RPMI7951 (cell line): ENCODE data around the gene BLZF1. TPM values are rescaled to one million over a fixed set of nuclear protein-coding genes. Genes with fewer than 3 reads are reported as not detected.
"Not testable (repeated sequence)": the region's sequence is repeated elsewhere in the genome, so short reads cannot be mapped to it uniquely, and the experiment has no call there.

Experiments
- DNase-seq: peaks from one replicate; pipeline ENCODE4 v3.0.0-alpha.2; 2012; ENCODE audit warnings: low read depth
- total RNA-seq: library from RNA; depleted of rRNA; stranded (reverse); fragments of >200 nt; shearing (Covaris generic); gene quantifications from 2 replicates; pipeline ENCODE4 v1.2.3, GENCODE V29; 2014

BLZF1 gene
- total RNA-seq, 1 experiment from 2014 or later, result 32.3 TPM

GRCh38 chr1:169360415-169360814, 7.6 kb upstream of the BLZF1 start:
- no peak for DNase-seq

GRCh38 chr1:169361281-169361680, 6.7 kb upstream of the BLZF1 start:
- peak; percentile 13 for DNase-seq

GRCh38 chr1:169363046-169363730, 4.8 kb upstream of the BLZF1 start:
- peak; percentile 86 for DNase-seq

GRCh38 chr1:169364948-169365347, 3.0 kb upstream of the BLZF1 start:
- peak; percentile 16 for DNase-seq

GRCh38 chr1:169367096-169367685, 804 bp upstream of the BLZF1 start:
- peak; percentile 0 for DNase-seq

GRCh38 chr1:169368406-169368769, 393 bp downstream of the BLZF1 start:
- no peak for DNase-seq

- no peak for DNase-seq
Measured at GRCh38 chr1:169371404-169371803, 3.4 kb downstream of the BLZF1 start.

GRCh38 chr1:169381162-169381561, 13.2 kb downstream of the BLZF1 start:
- no peak for DNase-seq

- DNase-seq, result no peak
Measured at GRCh38 chr1:169383449-169383848, 15.5 kb downstream of the BLZF1 start.

GRCh38 chr1:169387399-169387798, 19.4 kb downstream of the BLZF1 start:
- no peak for DNase-seq

- DNase-seq, result no peak
Measured at GRCh38 chr1:169390303-169390702, 22.3 kb downstream of the BLZF1 start.

- no peak for DNase-seq
Measured at GRCh38 chr1:169392406-169392805, 24.4 kb downstream of the BLZF1 start.

GRCh38 chr1:169395955-169396354, 28.0 kb downstream of the BLZF1 start:
- DNase-seq, result no peak

GRCh38 chr1:169402578-169402977, 34.6 kb downstream of the BLZF1 start:
- DNase-seq, result not testable (repeated sequence)

- DNase-seq, result not testable (repeated sequence)
Measured at GRCh38 chr1:169408340-169408739, 40.3 kb downstream of the BLZF1 start.

- DNase-seq, result no peak
Measured at GRCh38 chr1:169414952-169415351, 47.0 kb downstream of the BLZF1 start.

- DNase-seq, result no peak
Measured at GRCh38 chr1:169421309-169421708, 53.3 kb downstream of the BLZF1 start.

- DNase-seq, result no peak
Measured at GRCh38 chr1:169426174-169426705, 58.2 kb downstream of the BLZF1 start.

GRCh38 chr1:169427081-169427641, 59.2 kb downstream of the BLZF1 start, which contains the start of gene CCDC181:
CCDC181 (minus strand) TSS chr1:169427474; CDS start chr1:169424927, 2,547 bp downstream.
- DNase-seq, result peak; percentile 57
